ENCODE measurements around the gene SMYD3.

Gene SMYD3

GRCh38 chr1:245956225-245956624, 550.9 kb downstream of the SMYD3 start:
- H3K9me2 ChIP-seq (replicated peaks; ENCODE audit: insufficient read depth, low read length): no peaks in the 10 kb centered on the region
- no peaks in the 10 kb centered on the region for H3K9me3 ChIP-seq (ENCODE audit: insufficient read depth, low read length)
- H3K27ac ChIP-seq (ENCODE audit: low read depth, low read length): no peak overlapping the region
- H3K79me2 ChIP-seq (ENCODE audit: insufficient read depth, low read length): no peaks in the 10 kb centered on the region
- H3K27me3 ChIP-seq (ENCODE audit: low read length): no peaks in the 10 kb centered on the region
- no peaks in the 10 kb centered on the region for H3K36me3 ChIP-seq (ENCODE audit: low read length)
- no peak overlapping the region for H3K9ac ChIP-seq (ENCODE audit: low read length)
- H2AFZ ChIP-seq (ENCODE audit: low read depth, low read length, severe bottlenecking): no peak overlapping the region
- peaks cover 10% of the 10 kb centered on the region; the same call in 1 of the 2 replicates for H3F3A ChIP-seq (ENCODE audit: insufficient read depth)
- H3K4me2 ChIP-seq (ENCODE audit: low read depth, low read length, poor library complexity, severe bottlenecking): peak overlapping the region; percentile 12
- no peak for TF ChIP-seq EZH2phosphoT487 (conservative IDR thresholded peaks at IDR 0.05; ENCODE audit: low read length)
- TF ChIP-seq CTCF (IDR thresholded peaks at IDR 0.05; ENCODE audit: insufficient read depth, low read length, poor library complexity, severe bottlenecking): no peak
- no peak overlapping the region for H3K4me3 ChIP-seq (ENCODE audit: insufficient read depth, low read length, poor library complexity, severe bottlenecking)
- H4K20me1 ChIP-seq (ENCODE audit: low read depth, low read length): no peaks in the 10 kb centered on the region

GRCh38 chr1:245953876-245954660, 553.0 kb downstream of the SMYD3 start:
- no peaks in the 10 kb centered on the region for H3K9me3 ChIP-seq (ENCODE audit: insufficient read depth, low read length)
- H3K27ac ChIP-seq (ENCODE audit: low read depth, low read length): peak overlapping the region; percentile 81
- peak overlapping the region; percentile 52 for H2AFZ ChIP-seq (ENCODE audit: low read depth, low read length, severe bottlenecking)
- peaks cover 10% of the 10 kb centered on the region; the same call in 1 of the 2 replicates for H3F3A ChIP-seq (ENCODE audit: insufficient read depth)
- no peaks in the 10 kb centered on the region for H3K27me3 ChIP-seq (ENCODE audit: low read length)
- peak overlapping the region; percentile 63 for H3K4me2 ChIP-seq (ENCODE audit: low read depth, low read length, poor library complexity, severe bottlenecking)
- H3K36me3 ChIP-seq (ENCODE audit: low read length): no peaks in the 10 kb centered on the region
- no peaks in the 10 kb centered on the region for H4K20me1 ChIP-seq (ENCODE audit: low read depth, low read length)
- H3K79me2 ChIP-seq (ENCODE audit: insufficient read depth, low read length): no peaks in the 10 kb centered on the region
- TF ChIP-seq EZH2phosphoT487 (conservative IDR thresholded peaks at IDR 0.05; ENCODE audit: low read length) (no peak), CTCF (IDR thresholded peaks at IDR 0.05; ENCODE audit: insufficient read depth, low read length, poor library complexity, severe bottlenecking) (no peak)
- H3K9me2 ChIP-seq (replicated peaks; ENCODE audit: insufficient read depth, low read length): no peaks in the 10 kb centered on the region
- peak overlapping the region; percentile 48 for H3K9ac ChIP-seq (ENCODE audit: low read length)
- peak overlapping the region; percentile 14 for H3K4me3 ChIP-seq (ENCODE audit: insufficient read depth, low read length, poor library complexity, severe bottlenecking)

GRCh38 chr1:245952383-245953026, 554.6 kb downstream of the SMYD3 start:
- Histone ChIP-seq H2AFZ (ENCODE audit: low read depth, low read length, severe bottlenecking) (no peak overlapping the region), H3F3A (ENCODE audit: insufficient read depth) (peaks cover 10% of the 10 kb centered on the region; the same call in 1 of the 2 replicates), H3K27me3 (ENCODE audit: low read length) (no peaks in the 10 kb centered on the region), H3K36me3 (ENCODE audit: low read length) (no peaks in the 10 kb centered on the region), H3K4me3 (ENCODE audit: insufficient read depth, low read length, poor library complexity, severe bottlenecking) (peak overlapping the region; percentile 31), H3K4me2 (ENCODE audit: low read depth, low read length, poor library complexity, severe bottlenecking) (peak overlapping the region; percentile 63), H3K27ac (ENCODE audit: low read depth, low read length) (peak overlapping the region; percentile 81), H4K20me1 (ENCODE audit: low read depth, low read length) (no peaks in the 10 kb centered on the region), H3K9me2 (replicated peaks; ENCODE audit: insufficient read depth, low read length) (no peaks in the 10 kb centered on the region), H3K9me3 (ENCODE audit: insufficient read depth, low read length) (no peaks in the 10 kb centered on the region), H3K79me2 (ENCODE audit: insufficient read depth, low read length) (no peaks in the 10 kb centered on the region), H3K9ac (ENCODE audit: low read length) (peak overlapping the region; percentile 48)
- TF ChIP-seq CTCF (IDR thresholded peaks at IDR 0.05; ENCODE audit: insufficient read depth, low read length, poor library complexity, severe bottlenecking) (no peak), EZH2phosphoT487 (conservative IDR thresholded peaks at IDR 0.05; ENCODE audit: low read length) (no peak)
